Caco-2 (cell line): ENCODE results near the gene COA7. TPM values are rescaled to one million over a fixed set of nuclear protein-coding genes. Genes with fewer than 3 reads are reported as not detected.

ENCODE experiments used
- BruUV-seq: library from RNA; stranded (reverse); fragments of 400-500 nt; replicated peaks from 2 replicates; lab custom pipeline; 2021; lab: Mats Ljungman, UMichigan
- CTCF ChIA-PET: fragments of 300-600 bp; sonication (Branson Sonifier 250); formaldehyde crosslinking; loops from one replicate; lab custom pipeline; 2022; ENCODE audit warnings: antibody characterized with exemption; lab: Charles Lee
- POLR2A ChIA-PET: fragments of 300-600 bp; sonication (Branson Sonifier 250); formaldehyde crosslinking; loops from one replicate; lab custom pipeline; 2022; ENCODE audit warnings: antibody characterized with exemption; lab: Charles Lee
- DNase-seq, 2 experiments: peaks; one replicate each; pipeline versions ENCODE4 v3.0.0 to v3.0.0-alpha.2; 2020 to 2022
- H3K27me3 ChIP-seq: replicated peaks from 2 replicates; pipeline ENCODE4 v1.6.0; 2011; ENCODE audit warnings: low read length; ENCODE audit not compliant: control insufficient read depth, insufficient read depth
- H3K36me3 ChIP-seq: 2 replicates; pipeline ENCODE4 v1.5.1; 2011; ENCODE audit warnings: low read length; ENCODE audit not compliant: control insufficient read depth, insufficient read depth
- H3K4me1 ChIP-seq: fragments of 250-450 bp; sonication (Bioruptor Pico); 2 replicates; pipeline ENCODE4 v1.5.1; 2020; ENCODE audit warnings: mild to moderate bottlenecking
- H3K4me3 ChIP-seq: 2 replicates; pipeline ENCODE4 v1.5.1; 2011; ENCODE audit warnings: low read depth, mild to moderate bottlenecking, control low read depth, low read length
- H3K9me3 ChIP-seq: fragments of 250-450 bp; sonication (Bioruptor Pico); 2 replicates; pipeline ENCODE4 v1.5.1; 2020; ENCODE audit warnings: mild to moderate bottlenecking, moderate library complexity
- H3K27ac Mint-ChIP-seq: one replicate; pipeline ENCODE4 v1.8.0; 2022; ENCODE audit warnings: mixed read lengths; ENCODE audit not compliant: unreplicated experiment
- H3K27me3 Mint-ChIP-seq: one replicate; pipeline ENCODE4 v1.8.0; 2022; ENCODE audit warnings: mixed read lengths; ENCODE audit not compliant: insufficient read depth, unreplicated experiment
- H3K36me3 Mint-ChIP-seq: one replicate; pipeline ENCODE4 v1.8.0; 2022; ENCODE audit warnings: mild to moderate bottlenecking, mixed read lengths; ENCODE audit not compliant: insufficient read depth, unreplicated experiment
- H3K4me1 Mint-ChIP-seq: one replicate; pipeline ENCODE4 v1.8.0; 2022; ENCODE audit warnings: low read depth, mixed read lengths; ENCODE audit not compliant: unreplicated experiment
- H3K4me3 Mint-ChIP-seq: one replicate; pipeline ENCODE4 v1.8.0; 2022; ENCODE audit warnings: mild to moderate bottlenecking, moderate library complexity, mixed read lengths; ENCODE audit not compliant: unreplicated experiment
- H3K9me3 Mint-ChIP-seq: one replicate; pipeline ENCODE4 v1.8.0; 2022; ENCODE audit warnings: mixed read lengths; ENCODE audit not compliant: unreplicated experiment
- CTCF ChIP-seq, 2 experiments: fragments of 200-600 bp in 1 of 2; IDR thresholded peaks; 1 replicate in 1 of 2; 2 replicates in 1 of 2; pipeline versions ENCODE4 v1.5.1 to v1.8.0; 2011 to 2022; ENCODE audit warnings: antibody characterized with exemption in 1 of 2, control low read depth in 1 of 2, inconsistent platforms in 1 of 2, low read depth in 1 of 2, low read length in 1 of 2, mild to moderate bottlenecking in 1 of 2, moderate library complexity in 1 of 2; ENCODE audit not compliant: insufficient read depth in 1 of 2, severe bottlenecking in 1 of 2, unreplicated experiment in 1 of 2
- intact Hi-C: fragments of 100-400 bp; cut with micrococcal nuclease; formaldehyde crosslinking; loops from one replicate; pipeline ENCODE4 v1.10.0; 2022; ENCODE audit not compliant: unreplicated experiment
- total RNA-seq: library from RNA; stranded (reverse); gene quantifications from 2 replicates; pipeline ENCODE4 v1.2.3, GENCODE V29; 2022

COA7 gene
- total RNA-seq, 1 experiment from 2014 or later, result 40.2 TPM

GRCh38 chr1:52692697-52693096, 5.5 kb downstream of the COA7 start:
- H3K27me3 ChIP-seq, result no peaks in the 10 kb centered on the region
- intact Hi-C loops, result no loop called here
- Mint-ChIP-seq H3K4me3 (no peak overlapping the region), H3K27me3 (no peaks in the 10 kb centered on the region), H3K36me3 (peaks cover 70% of the 10 kb centered on the region), H3K4me1 (peaks cover 7% of the 10 kb centered on the region), H3K27ac (no peak overlapping the region), H3K9me3 (no peaks in the 10 kb centered on the region)
- no peak for TF ChIP-seq CTCF (IDR thresholded peaks at IDR 0.05; ENCODE audit: insufficient read depth in 1 of 2, low read depth in 1 of 2, low read length in 1 of 2, severe bottlenecking in 1 of 2, unreplicated experiment in 1 of 2)
- ChIA-PET POLR2A (no interaction called here), CTCF (no interaction called here)
- no peak overlapping the region for H3K4me3 ChIP-seq
- peaks cover 2% of the 10 kb centered on the region for H3K36me3 ChIP-seq
- H3K4me1 ChIP-seq, result no peaks in the 10 kb centered on the region
- H3K9me3 ChIP-seq, result no peaks in the 10 kb centered on the region
- DNase-seq, result no peak
- no TSS peak for BruUV-seq

- Mint-ChIP-seq H3K4me3 (no peak overlapping the region), H3K27ac (no peak overlapping the region), H3K4me1 (no peaks in the 10 kb centered on the region), H3K9me3 (no peaks in the 10 kb centered on the region), H3K27me3 (no peaks in the 10 kb centered on the region), H3K36me3 (peaks cover 71% of the 10 kb centered on the region)
- Histone ChIP-seq H3K27me3 (no peaks in the 10 kb centered on the region), H3K9me3 (no peaks in the 10 kb centered on the region), H3K4me1 (no peaks in the 10 kb centered on the region), H3K36me3 (peaks cover 2% of the 10 kb centered on the region), H3K4me3 (no peak overlapping the region)
- CTCF ChIA-PET, result interaction anchor here (0.6 kb wide), 1 partner anchor 498 kb away, joined by 5 read pairs; no protein-coding TSS in a partner anchor
- intact Hi-C loops, result no loop called here
- TF ChIP-seq CTCF (IDR thresholded peaks at IDR 0.05; ENCODE audit: insufficient read depth in 1 of 2, low read depth in 1 of 2, low read length in 1 of 2, severe bottlenecking in 1 of 2, unreplicated experiment in 1 of 2), result no peak
- POLR2A ChIA-PET, result no interaction called here
- BruUV-seq, result no TSS peak
- no peak for DNase-seq
These were observed 6.3 kb downstream of the COA7 start for GRCh38 chr1:52691821-52692220.

GRCh38 chr1:52686830-52687229, 11.3 kb downstream of the COA7 start:
- Histone ChIP-seq H3K4me3 (no peak overlapping the region), H3K9me3 (no peaks in the 10 kb centered on the region), H3K4me1 (no peaks in the 10 kb centered on the region), H3K27me3 (no peaks in the 10 kb centered on the region), H3K36me3 (no peaks in the 10 kb centered on the region; the same call in 1 of the 2 replicates)
- DNase-seq, result no peak
- H3K27me3 Mint-ChIP-seq, result no peaks in the 10 kb centered on the region
- peaks cover 53% of the 10 kb centered on the region for H3K36me3 Mint-ChIP-seq
- ChIA-PET CTCF (interaction anchor here (0.5 to 1.5 kb wide), 7 partner anchors 9 to 283 kb away, joined by 3 to 6 read pairs (median 4); partner anchors contain the start of genes ECHDC2, ORC1 and PRPF38A), POLR2A (interaction anchor here (0.6 kb wide), 1 partner anchor 46 kb away, joined by 3 read pairs; no protein-coding TSS in a partner anchor)
- no TSS peak for BruUV-seq
- intact Hi-C loops, result loop anchor here (5.0 kb wide), 1 partner anchor 285 kb away; the partner anchor contains the start of genes ORC1 and PRPF38A
- H3K4me1 Mint-ChIP-seq, result no peaks in the 10 kb centered on the region
- no peak for TF ChIP-seq CTCF (IDR thresholded peaks at IDR 0.05; ENCODE audit: insufficient read depth in 1 of 2, low read depth in 1 of 2, low read length in 1 of 2, severe bottlenecking in 1 of 2, unreplicated experiment in 1 of 2)
- H3K4me3 Mint-ChIP-seq, result no peak overlapping the region
- H3K9me3 Mint-ChIP-seq, result no peaks in the 10 kb centered on the region
- no peak overlapping the region for H3K27ac Mint-ChIP-seq
